NB4 (cell line): ENCODE measurements around the gene IRAK3.

Experiments
- DNase-seq: peaks from one replicate; pipeline ENCODE4 v3.0.0; 2010; ENCODE audit warnings: low read depth
- H3K4me3 ChIP-seq: one replicate; pipeline ENCODE4 v1.5.1; 2011; ENCODE audit warnings: mild to moderate bottlenecking, low read depth, low read length, moderate library complexity
- MYC ChIP-seq: IDR thresholded peaks from 2 replicates; pipeline ENCODE4 v1.6.1; 2011; ENCODE audit warnings: low read depth, low read length
- POLR2A ChIP-seq: IDR thresholded peaks from 2 replicates; pipeline ENCODE4 v1.6.1; 2011; ENCODE audit warnings: mild to moderate bottlenecking; ENCODE audit not compliant: insufficient read length; ENCODE audit errors: extremely low read depth
- TF ChIP-seq, protein P1 (sequence below): IDR thresholded peaks from 2 replicates; pipeline ENCODE4 v1.6.1; 2011; ENCODE audit warnings: low read depth, low read length
- TF ChIP-seq, protein P2 (sequence below): IDR thresholded peaks from one replicate; pipeline ENCODE4 v1.5.1; 2012; ENCODE audit warnings: low read depth, low read length

IRAK3 gene

GRCh38 chr12:66159123-66159522, 29.9 kb upstream of the IRAK3 start:
- TF ChIP-seq POLR2A (no peak), MYC (no peak)
- TF ChIP-seq, protein P1, sequence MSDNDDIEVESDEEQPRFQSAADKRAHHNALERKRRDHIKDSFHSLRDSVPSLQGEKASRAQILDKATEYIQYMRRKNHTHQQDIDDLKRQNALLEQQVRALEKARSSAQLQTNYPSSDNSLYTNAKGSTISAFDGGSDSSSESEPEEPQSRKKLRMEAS, result no peak
- TF ChIP-seq, protein P2, sequence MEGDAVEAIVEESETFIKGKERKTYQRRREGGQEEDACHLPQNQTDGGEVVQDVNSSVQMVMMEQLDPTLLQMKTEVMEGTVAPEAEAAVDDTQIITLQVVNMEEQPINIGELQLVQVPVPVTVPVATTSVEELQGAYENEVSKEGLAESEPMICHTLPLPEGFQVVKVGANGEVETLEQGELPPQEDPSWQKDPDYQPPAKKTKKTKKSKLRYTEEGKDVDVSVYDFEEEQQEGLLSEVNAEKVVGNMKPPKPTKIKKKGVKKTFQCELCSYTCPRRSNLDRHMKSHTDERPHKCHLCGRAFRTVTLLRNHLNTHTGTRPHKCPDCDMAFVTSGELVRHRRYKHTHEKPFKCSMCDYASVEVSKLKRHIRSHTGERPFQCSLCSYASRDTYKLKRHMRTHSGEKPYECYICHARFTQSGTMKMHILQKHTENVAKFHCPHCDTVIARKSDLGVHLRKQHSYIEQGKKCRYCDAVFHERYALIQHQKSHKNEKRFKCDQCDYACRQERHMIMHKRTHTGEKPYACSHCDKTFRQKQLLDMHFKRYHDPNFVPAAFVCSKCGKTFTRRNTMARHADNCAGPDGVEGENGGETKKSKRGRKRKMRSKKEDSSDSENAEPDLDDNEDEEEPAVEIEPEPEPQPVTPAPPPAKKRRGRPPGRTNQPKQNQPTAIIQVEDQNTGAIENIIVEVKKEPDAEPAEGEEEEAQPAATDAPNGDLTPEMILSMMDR, result no peak
- H3K4me3 ChIP-seq, result no peak overlapping the region
- DNase-seq, result no peak

GRCh38 chr12:66160704-66161103, 28.3 kb upstream of the IRAK3 start:
- TF ChIP-seq MYC, result no peak
- TF ChIP-seq, protein P1, result no peak
- TF ChIP-seq, protein P2, result no peak
- no peak for TF ChIP-seq POLR2A
- DNase-seq, result no peak

GRCh38 chr12:66162701-66163100, 26.3 kb upstream of the IRAK3 start:
- DNase-seq, result no peak
- TF ChIP-seq, protein P1, result no peak
- TF ChIP-seq, protein P2, result no peak
- TF ChIP-seq POLR2A (no peak), MYC (no peak)
- H3K4me3 ChIP-seq, result no peak overlapping the region

More at GRCh38 chr12:66160704-66161103, 28.3 kb upstream of the IRAK3 start:
- no peak overlapping the region for H3K4me3 ChIP-seq

- DNase-seq, result peak; percentile 28
- TF ChIP-seq, protein P1, result no peak
- TF ChIP-seq MYC (no peak), POLR2A (no peak)
- TF ChIP-seq, protein P2, result no peak
- no peak overlapping the region for H3K4me3 ChIP-seq
These were observed 25.7 kb upstream of the IRAK3 start for GRCh38 chr12:66163289-66163688.

GRCh38 chr12:66164349-66164821, 24.6 kb upstream of the IRAK3 start:
- DNase-seq, result no peak
- TF ChIP-seq, protein P2, result no peak
- TF ChIP-seq, protein P1, result no peak
- no peak for TF ChIP-seq POLR2A
- TF ChIP-seq MYC, result no peak

DNA sequence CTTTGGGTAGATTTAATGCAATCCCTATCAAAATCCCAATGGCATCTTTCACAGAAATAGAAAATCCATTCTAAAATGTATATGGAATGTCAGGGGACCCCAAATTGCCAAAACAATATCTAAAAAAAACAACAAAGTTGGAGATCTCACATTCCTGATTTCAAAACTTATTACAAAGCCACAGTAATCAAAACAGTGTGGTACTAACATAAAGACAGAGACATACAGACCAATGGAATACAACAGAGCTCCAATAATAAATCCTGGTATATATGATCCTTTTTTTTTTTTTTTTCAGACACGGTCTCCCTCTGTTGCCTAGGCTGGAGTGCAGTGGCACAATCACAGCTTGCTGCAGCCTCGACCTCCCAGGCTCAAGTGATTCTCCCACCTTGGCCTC, 23.9 kb upstream of the IRAK3 start:
- no peak overlapping the region for H3K4me3 ChIP-seq
- TF ChIP-seq POLR2A, result no peak
- no peak for TF ChIP-seq MYC
- TF ChIP-seq, protein P2, result no peak
- TF ChIP-seq, protein P1, result no peak
- DNase-seq, result no peak

More at GRCh38 chr12:66164349-66164821, 24.6 kb upstream of the IRAK3 start:
- H3K4me3 ChIP-seq, result no peak overlapping the region
